B cell (primary cell): ENCODE measurements around the gene ITPR3.

Experiments
- EZH2 ChIP-seq: IDR thresholded peaks from 2 replicates; pipeline ENCODE4 v1.6.1; 2012; ENCODE audit warnings: borderline replicate concordance, low read depth, mild to moderate bottlenecking, moderate library complexity, low read length; ENCODE audit not compliant: insufficient read depth, poor library complexity, severe bottlenecking
- TF ChIP-seq, protein P1 (sequence below): fragments of 200-600 bp; IDR thresholded peaks from one replicate; pipeline ENCODE4 v1.8.0; 2022; ENCODE audit warnings: antibody characterized with exemption, mild to moderate bottlenecking

DNA sequence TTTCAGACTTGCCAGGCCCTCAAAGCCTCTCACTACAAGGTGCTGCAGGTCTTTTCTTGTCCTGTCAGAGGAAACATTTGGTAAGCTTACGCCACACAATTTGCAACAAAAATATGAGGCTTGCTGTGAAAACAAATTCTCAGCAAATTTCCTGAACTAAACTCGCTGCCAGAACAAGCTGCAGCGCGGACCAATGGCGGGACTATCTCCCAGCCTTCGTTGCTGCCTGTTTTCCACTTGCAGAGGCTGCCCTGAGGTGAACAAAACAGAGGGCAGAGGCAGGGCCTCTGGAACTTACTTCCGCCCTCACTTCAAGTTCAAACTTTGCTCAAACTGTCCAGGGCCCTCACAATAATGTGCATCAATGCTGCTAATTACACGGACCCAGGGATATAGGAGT is 78.0 kb downstream of the ITPR3 start:
- TF ChIP-seq, protein P1, sequence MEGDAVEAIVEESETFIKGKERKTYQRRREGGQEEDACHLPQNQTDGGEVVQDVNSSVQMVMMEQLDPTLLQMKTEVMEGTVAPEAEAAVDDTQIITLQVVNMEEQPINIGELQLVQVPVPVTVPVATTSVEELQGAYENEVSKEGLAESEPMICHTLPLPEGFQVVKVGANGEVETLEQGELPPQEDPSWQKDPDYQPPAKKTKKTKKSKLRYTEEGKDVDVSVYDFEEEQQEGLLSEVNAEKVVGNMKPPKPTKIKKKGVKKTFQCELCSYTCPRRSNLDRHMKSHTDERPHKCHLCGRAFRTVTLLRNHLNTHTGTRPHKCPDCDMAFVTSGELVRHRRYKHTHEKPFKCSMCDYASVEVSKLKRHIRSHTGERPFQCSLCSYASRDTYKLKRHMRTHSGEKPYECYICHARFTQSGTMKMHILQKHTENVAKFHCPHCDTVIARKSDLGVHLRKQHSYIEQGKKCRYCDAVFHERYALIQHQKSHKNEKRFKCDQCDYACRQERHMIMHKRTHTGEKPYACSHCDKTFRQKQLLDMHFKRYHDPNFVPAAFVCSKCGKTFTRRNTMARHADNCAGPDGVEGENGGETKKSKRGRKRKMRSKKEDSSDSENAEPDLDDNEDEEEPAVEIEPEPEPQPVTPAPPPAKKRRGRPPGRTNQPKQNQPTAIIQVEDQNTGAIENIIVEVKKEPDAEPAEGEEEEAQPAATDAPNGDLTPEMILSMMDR, result no peak
- TF ChIP-seq EZH2, result no peak
